ENCODE data around the gene DDX39B. TPM values are rescaled to one million over a fixed set of nuclear protein-coding genes. Genes with fewer than 3 reads are reported as not detected.
"Not testable (repeated sequence)": the region's sequence is repeated elsewhere in the genome, so short reads cannot be mapped to it uniquely, and the experiment has no call there.

Gene DDX39B
- total and polyA plus RNA-seq, 10 donors, result 291 to 768 (median 381) TPM

- H3K9me3 ChIP-seq, result no peaks in the 10 kb centered on the region
- DNase-seq, result peak; percentile 85
Observed at GRCh38 chr6:31557443-31558317, 15.9 kb upstream of the DDX39B start.

GRCh38 chr6:31556307-31556706 lies 14.5 kb upstream of the DDX39B start:
- Histone ChIP-seq H3K27me3 (replicated peaks in 1 of 7) (no peaks in the 10 kb centered on the region), H3K4me3 (no peak overlapping the region), H3K4me1 (peaks cover 55 to 99% (median 78%) of the 10 kb centered on the region in 6 donors), H3K36me3 (peaks cover 0 to 39% (median under 1%) of the 10 kb centered on the region in 6 donors), H3K27ac (peak overlapping the region in 5 of 8 donors; percentile 8 to 71 (median 40)), H3K9me3 (no peaks in the 10 kb centered on the region)
- intact Hi-C loops (cut with DNase I; ENCODE audit: low total_unique reads), result no loop called here
- WGBS, 5 donors, result 18 to 38% (median 25%) methylated on average over 3 of the region's 3 CpGs
- TF ChIP-seq POLR2AphosphoS5 (IDR thresholded peaks at IDR 0.05) (peak in 2 of 3 donors; percentile 61 to 63), POLR2A (IDR thresholded peaks at IDR 0.05) (no peak)
- DNase-seq, result no peak

More at GRCh38 chr6:31557443-31558317, 15.9 kb upstream of the DDX39B start:
- H3K27ac ChIP-seq, result peak overlapping the region; percentile 75 to 92 (median 90)
- intact Hi-C loops (cut with DNase I; ENCODE audit: low total_unique reads), result no loop called here
- peaks cover 0 to 38% (median 0%) of the 10 kb centered on the region in 6 donors for H3K36me3 ChIP-seq
- H3K27me3 ChIP-seq (replicated peaks in 1 of 7), result no peaks in the 10 kb centered on the region
- WGBS, 5 donors, result 51 to 63% (median 56%) methylated on average over 23 to 24 of the region's 24 CpGs
- peak overlapping the region in 7 of 8 donors; percentile 1 to 64 (median 26) for H3K4me3 ChIP-seq
- TF ChIP-seq POLR2A (IDR thresholded peaks at IDR 0.05) (no peak), CTCF (IDR thresholded peaks at IDR 0.05 in 8 of 11, conservative IDR thresholded peaks at IDR 0.05 in 3 of 11) (no peak), POLR2AphosphoS5 (IDR thresholded peaks at IDR 0.05) (peak in 2 of 3 donors; percentile 51 to 65)
- H3K4me1 ChIP-seq, result peaks cover 66 to 99% (median 79%) of the 10 kb centered on the region in 6 donors

- TF ChIP-seq CTCF (IDR thresholded peaks at IDR 0.05 in 8 of 11, conservative IDR thresholded peaks at IDR 0.05 in 3 of 11), result peak; percentile 51 to 90 (median 77)
- peak in 1 of 3 donors; percentile 74 for TF ChIP-seq POLR2AphosphoS5 (IDR thresholded peaks at IDR 0.05)
- WGBS, 5 donors, result 11 to 18% (median 14%) methylated on average over 5 of the region's 5 CpGs
- H3K27me3 ChIP-seq (replicated peaks in 1 of 7); H3K4me3 ChIP-seq; intact Hi-C loops (cut with DNase I; ENCODE audit: low total_unique reads); H3K9me3 ChIP-seq: not testable (repeated sequence)
- Histone ChIP-seq H3K4me1 (peaks cover 23 to 97% (median 70%) of the 10 kb centered on the region in 6 donors), H3K36me3 (peaks cover 0 to 44% (median 5%) of the 10 kb centered on the region in 6 donors), H3K27ac (peak overlapping the region in 7 of 8 donors; percentile 3 to 70 (median 54))
- peak; percentile 90 for DNase-seq
Observed at GRCh38 chr6:31551371-31551770, 9.6 kb upstream of the DDX39B start.

- no peak for DNase-seq
- H3K27ac ChIP-seq, result peak overlapping the region; percentile 69 to 92 (median 87)
- peak overlapping the region in 3 of 8 donors; percentile 48 to 73 (median 51) for H3K4me3 ChIP-seq
Observed at GRCh38 chr6:31548544-31548873, 6.7 kb upstream of the DDX39B start.

More at GRCh38 chr6:31548544-31548873, 6.7 kb upstream of the DDX39B start:
- Histone ChIP-seq H3K36me3 (peaks cover 0 to 34% (median 5%) of the 10 kb centered on the region in 6 donors), H3K9me3 (no peaks in the 10 kb centered on the region), H3K27me3 (replicated peaks in 1 of 7) (no peaks in the 10 kb centered on the region), H3K4me1 (peaks cover 17 to 78% (median 60%) of the 10 kb centered on the region in 6 donors)
- no peak for TF ChIP-seq CTCF (IDR thresholded peaks at IDR 0.05 in 8 of 11, conservative IDR thresholded peaks at IDR 0.05 in 3 of 11)
- no peak for TF ChIP-seq POLR2A (IDR thresholded peaks at IDR 0.05)
- no peak for TF ChIP-seq POLR2AphosphoS5 (IDR thresholded peaks at IDR 0.05)
- WGBS, 5 donors, result 89 to 95% (median 93%) methylated on average over 2 of the region's 2 CpGs
- intact Hi-C loops (cut with DNase I; ENCODE audit: low total_unique reads), result no loop called here

Measured in spleen (tissue), 11 donors.